HEK293T (cell line): ENCODE data around the gene KLHDC4.
A peak's percentile ranks its signal among the peaks of the same experiment; 100 is the strongest.

Source experiments
- CTCF ChIA-PET: fragments of 350-600 bp; formaldehyde crosslinking; extraction: SDS; loops from one replicate; lab custom pipeline; 2021; ENCODE audit warnings: antibody characterized with exemption, inconsistent platforms; lab: Yijun Ruan, JAX
- POLR2A ChIA-PET: fragments of 350-600 bp; formaldehyde crosslinking; extraction: SDS; loops from one replicate; lab custom pipeline; 2020; ENCODE audit warnings: antibody characterized with exemption, inconsistent platforms; lab: Yijun Ruan, JAX
- DNase-seq: peaks from one replicate; pipeline ENCODE4 v3.0.0; 2012; ENCODE audit warnings: mixed read lengths; ENCODE audit errors: extremely low spot score
- ARNT ChIP-seq: fragments of 450-650 bp; IDR thresholded peaks from 2 replicates; pipeline ENCODE4 v1.6.1; 2017; ENCODE audit warnings: mild to moderate bottlenecking
- BHLHE40 ChIP-seq: fragments of 450-650 bp; IDR thresholded peaks from 2 replicates; pipeline ENCODE4 v1.6.1; 2016; ENCODE audit warnings: mild to moderate bottlenecking, moderate library complexity, borderline replicate concordance
- CTBP1 ChIP-seq: fragments of 450-650 bp; IDR thresholded peaks from 2 replicates; pipeline ENCODE4 v1.6.1; 2016; ENCODE audit warnings: borderline replicate concordance
- ELF4 ChIP-seq: fragments of 450-650 bp; IDR thresholded peaks from 2 replicates; pipeline ENCODE4 v1.6.1; 2017; ENCODE audit warnings: antibody characterized with exemption
- FOXA1 ChIP-seq: fragments of 450-650 bp; IDR thresholded peaks from 2 replicates; pipeline ENCODE4 v1.6.1; 2016; ENCODE audit warnings: mild to moderate bottlenecking
- FOXK2 ChIP-seq: fragments of 450-650 bp; IDR thresholded peaks from 2 replicates; pipeline ENCODE4 v1.6.1; 2016; ENCODE audit warnings: mild to moderate bottlenecking
- FOXM1 ChIP-seq: fragments of 450-650 bp; IDR thresholded peaks from 2 replicates; pipeline ENCODE4 v1.6.1; 2017; ENCODE audit warnings: mild to moderate bottlenecking, borderline replicate concordance
- HDGF ChIP-seq: fragments of 450-650 bp; IDR thresholded peaks from 2 replicates; pipeline ENCODE4 v1.6.1; 2017; ENCODE audit warnings: antibody characterized with exemption, borderline replicate concordance
- L3MBTL2 ChIP-seq: fragments of 450-650 bp; conservative IDR thresholded peaks from 2 replicates; pipeline ENCODE4 v1.6.1; 2016; ENCODE audit warnings: mild to moderate bottlenecking
- LEF1 ChIP-seq: fragments of 450-650 bp; IDR thresholded peaks from 2 replicates; pipeline ENCODE4 v1.6.1; 2017; ENCODE audit warnings: mild to moderate bottlenecking, borderline replicate concordance
- NFRKB ChIP-seq: fragments of 450-650 bp; IDR thresholded peaks from 2 replicates; pipeline ENCODE4 v1.6.1; 2016; ENCODE audit warnings: mild to moderate bottlenecking, moderate library complexity
- SP1 ChIP-seq: fragments of 450-650 bp; IDR thresholded peaks from 2 replicates; pipeline ENCODE4 v1.6.1; 2017
- SUZ12 ChIP-seq: fragments of 450-650 bp; IDR thresholded peaks from 2 replicates; pipeline ENCODE4 v1.6.1; 2016; ENCODE audit warnings: mild to moderate bottlenecking
- TARDBP ChIP-seq: fragments of 450-650 bp; IDR thresholded peaks from 2 replicates; pipeline ENCODE4 v1.6.1; 2016
- ZNF384 ChIP-seq: fragments of 450-650 bp; IDR thresholded peaks from 2 replicates; pipeline ENCODE4 v1.6.1; 2016
- TF ChIP-seq, protein P1 (sequence below): fragments of 450-650 bp; IDR thresholded peaks from 2 replicates; pipeline ENCODE4 v1.6.1; 2016

Gene KLHDC4

DNA sequence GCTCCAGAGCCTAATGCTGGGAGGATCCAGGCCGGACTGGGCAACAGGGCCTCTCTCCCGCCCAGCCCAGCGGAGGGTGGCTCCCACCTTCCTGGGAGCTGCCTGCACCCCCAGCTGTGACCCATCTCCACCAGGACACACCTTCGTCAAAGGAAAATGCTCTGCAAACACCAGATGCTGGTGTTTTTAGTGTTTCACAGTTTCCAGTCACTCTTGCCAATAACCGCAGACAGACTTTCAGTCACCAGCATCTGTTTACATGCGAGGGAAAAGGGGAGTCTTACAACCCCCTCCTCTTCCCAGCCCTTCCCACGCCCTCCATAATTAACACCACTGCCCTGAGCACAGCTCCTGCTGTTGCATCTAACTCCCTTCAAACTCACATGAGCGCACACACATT lies 25.3 kb downstream of the KLHDC4 start:
- POLR2A ChIA-PET = no interaction called here
- CTCF ChIA-PET = no interaction called here
- TF ChIP-seq, protein P1, sequence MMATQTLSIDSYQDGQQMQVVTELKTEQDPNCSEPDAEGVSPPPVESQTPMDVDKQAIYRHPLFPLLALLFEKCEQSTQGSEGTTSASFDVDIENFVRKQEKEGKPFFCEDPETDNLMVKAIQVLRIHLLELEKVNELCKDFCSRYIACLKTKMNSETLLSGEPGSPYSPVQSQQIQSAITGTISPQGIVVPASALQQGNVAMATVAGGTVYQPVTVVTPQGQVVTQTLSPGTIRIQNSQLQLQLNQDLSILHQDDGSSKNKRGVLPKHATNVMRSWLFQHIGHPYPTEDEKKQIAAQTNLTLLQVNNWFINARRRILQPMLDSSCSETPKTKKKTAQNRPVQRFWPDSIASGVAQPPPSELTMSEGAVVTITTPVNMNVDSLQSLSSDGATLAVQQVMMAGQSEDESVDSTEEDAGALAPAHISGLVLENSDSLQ = no peak
- TF ChIP-seq BHLHE40 (no peak), ARNT (no peak), FOXK2 (no peak), CTBP1 (no peak), LEF1 (no peak), HDGF (no peak), SP1 (no peak), ELF4 (no peak), FOXM1 (no peak), NFRKB (no peak)
- DNase-seq = no peak

DNA sequence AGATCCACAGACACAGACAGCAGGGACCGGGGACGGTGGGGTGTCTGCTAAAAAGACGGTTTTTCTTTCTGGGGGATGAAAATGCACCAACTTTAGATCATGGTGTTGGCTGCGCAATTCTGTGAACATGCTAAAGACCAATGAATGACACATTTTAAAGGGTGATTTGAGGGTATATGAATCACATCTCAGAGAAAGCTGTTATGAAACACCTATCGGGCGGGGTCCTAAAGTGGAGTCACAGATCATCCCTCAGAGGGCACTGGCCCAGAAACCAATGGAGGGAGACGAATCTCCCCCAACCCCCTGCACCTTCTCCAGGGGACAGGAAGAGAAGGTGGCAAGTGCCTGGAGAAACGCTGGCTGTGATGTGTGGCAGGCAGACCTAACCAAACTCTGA lies 26.0 kb downstream of the KLHDC4 start:
- POLR2A ChIA-PET = no interaction called here

DNA sequence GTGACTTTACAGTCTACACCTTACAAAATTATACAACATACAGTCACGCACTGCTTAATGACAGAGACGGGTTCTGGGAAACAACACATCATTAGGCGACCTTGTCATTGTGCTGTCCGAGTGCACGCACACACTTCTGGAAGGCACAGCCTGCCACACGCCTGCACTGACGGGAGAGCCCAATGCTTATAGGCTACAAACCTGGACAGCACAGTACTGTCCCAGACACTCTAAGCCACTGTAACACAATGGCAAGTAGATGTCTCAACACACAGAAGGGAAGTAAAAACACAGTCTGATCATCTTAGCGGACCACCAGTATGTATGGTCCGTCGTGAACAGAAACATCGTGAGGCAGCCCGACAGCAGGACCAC lies 29.8 kb downstream of the KLHDC4 start:
- ChIA-PET CTCF (no interaction called here), POLR2A (no interaction called here)
- TF ChIP-seq BHLHE40 = no peak
- no peak for TF ChIP-seq ARNT
- no peak for TF ChIP-seq FOXA1
- no peak for TF ChIP-seq TARDBP
- no peak for TF ChIP-seq FOXM1
- TF ChIP-seq FOXK2 = no peak
- TF ChIP-seq ELF4 = no peak
- no peak for TF ChIP-seq SP1
- no peak for TF ChIP-seq ZNF384
- TF ChIP-seq, protein P1 = no peak
- TF ChIP-seq NFRKB = no peak
- no peak for TF ChIP-seq CTBP1
- TF ChIP-seq SUZ12 = no peak
- TF ChIP-seq L3MBTL2 = no peak
- TF ChIP-seq HDGF = no peak
- no peak for TF ChIP-seq LEF1
- no peak for DNase-seq

More for the DNA sequence above, 26.0 kb downstream of the KLHDC4 start:
- TF ChIP-seq, protein P1 = no peak
- TF ChIP-seq LEF1 = no peak
- no peak for TF ChIP-seq ARNT
- no peak for TF ChIP-seq ZNF384
- TF ChIP-seq SUZ12 = no peak
- no peak for TF ChIP-seq FOXA1
- TF ChIP-seq FOXM1 = no peak
- TF ChIP-seq L3MBTL2 = no peak
- no peak for TF ChIP-seq SP1
- no peak for TF ChIP-seq CTBP1
- TF ChIP-seq HDGF = no peak
- TF ChIP-seq TARDBP = no peak
- TF ChIP-seq FOXK2 = no peak
- no peak for TF ChIP-seq BHLHE40
- no peak for TF ChIP-seq ELF4
- no peak for TF ChIP-seq NFRKB
- CTCF ChIA-PET = no interaction called here
- no peak for DNase-seq

DNA sequence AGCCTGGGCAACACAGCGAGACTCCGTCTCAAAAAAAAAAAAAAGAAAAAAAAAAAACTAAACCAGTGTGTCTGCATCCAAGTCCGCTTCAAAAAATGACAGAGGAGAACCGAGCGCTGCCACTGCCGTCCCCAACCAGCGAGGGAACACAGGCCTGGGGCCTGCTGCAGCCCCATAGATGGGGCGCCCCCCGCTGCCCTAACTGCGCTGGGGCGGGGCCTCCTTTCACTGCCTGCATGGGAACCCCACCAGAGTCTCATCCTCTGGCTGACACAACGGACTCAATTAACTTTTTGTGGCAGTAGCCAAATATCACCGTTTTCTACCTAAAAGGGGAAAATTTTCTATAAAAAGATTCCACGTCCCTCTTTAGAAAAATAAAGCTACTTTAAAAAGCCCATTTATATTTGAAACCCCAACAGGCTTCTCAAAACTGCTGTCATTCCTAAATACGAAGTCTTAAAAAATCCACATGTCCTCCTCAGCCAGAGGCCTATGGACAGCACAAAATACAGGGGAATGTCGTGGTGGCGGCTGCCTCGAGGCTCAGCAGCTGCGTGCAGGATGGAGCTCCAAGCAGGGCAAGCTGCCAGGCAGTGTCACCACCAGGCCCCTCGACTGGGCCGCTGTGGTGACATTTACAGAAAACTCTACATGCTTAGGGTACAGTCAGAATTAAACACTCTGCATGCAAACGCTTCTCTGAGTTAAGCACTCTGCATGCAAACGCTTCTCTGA lies 30.3 kb downstream of the KLHDC4 start:
- TF ChIP-seq, protein P1 = no peak
- TF ChIP-seq NFRKB (no peak), SUZ12 (no peak), FOXK2 (no peak), LEF1 (no peak), FOXM1 (no peak), CTBP1 (no peak), ELF4 (no peak), BHLHE40 (no peak), FOXA1 (no peak), TARDBP (no peak), SP1 (no peak), HDGF (no peak), ZNF384 (no peak), L3MBTL2 (no peak), ARNT (no peak)
- ChIA-PET CTCF (no interaction called here), POLR2A (no interaction called here)
- DNase-seq = no peak

DNA sequence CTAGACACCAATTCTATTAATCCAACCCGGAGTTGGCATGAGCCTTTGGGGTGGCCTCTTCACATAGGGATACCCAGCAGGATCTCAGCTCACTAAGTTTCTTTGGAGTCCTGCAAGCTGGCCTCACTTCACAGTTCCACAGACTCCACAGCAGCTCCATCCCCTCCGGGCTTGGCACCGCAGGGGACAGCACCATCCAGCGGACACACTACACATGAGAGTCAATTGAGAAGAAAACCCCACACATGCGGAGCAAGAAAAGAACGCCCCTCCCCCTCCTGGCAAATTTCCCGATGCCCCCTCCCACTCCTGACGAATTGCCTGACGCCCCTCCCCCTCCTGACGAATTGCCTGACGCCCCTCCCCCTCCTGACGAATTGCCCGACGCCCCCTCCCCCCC lies 31.1 kb downstream of the KLHDC4 start:
- CTCF ChIA-PET = no interaction called here

More for the DNA sequence above, 31.1 kb downstream of the KLHDC4 start:
- TF ChIP-seq ELF4 (no peak), SP1 (no peak), CTBP1 (no peak), FOXA1 (no peak), ARNT (no peak), HDGF (no peak), L3MBTL2 (no peak), NFRKB (no peak), FOXM1 (no peak)
- POLR2A ChIA-PET = no interaction called here
- DNase-seq = peak; percentile 45
